H1 (cell line): ENCODE measurements around the gene LTBP3.

Source experiments
- ATF2 ChIP-seq: IDR thresholded peaks from 2 replicates; pipeline ENCODE4 v1.6.1; 2012; ENCODE audit warnings: low read length, inconsistent platforms
- BRCA1 ChIP-seq: IDR thresholded peaks from 2 replicates; pipeline ENCODE4 v1.6.1; 2012; ENCODE audit warnings: low read depth, low read length, improper control_type of control experiment
- EP300 ChIP-seq, 2 experiments: IDR thresholded peaks; 1 replicate in 1 of 2; 2 replicates in 1 of 2; pipeline ENCODE4 v1.6.1; 2011 to 2012; ENCODE audit warnings: low read depth in 2 of 2, low read length in 2 of 2, mild to moderate bottlenecking in 2 of 2, borderline replicate concordance in 1 of 2, inconsistent platforms in 1 of 2, moderate library complexity in 1 of 2
- EZH2 ChIP-seq: fragments of 200-600 bp; sonication (generic); IDR thresholded peaks from 2 replicates; pipeline ENCODE4 v1.7.1; 2012; ENCODE audit warnings: low read depth, mild to moderate bottlenecking, moderate library complexity, low read length, inconsistent platforms; ENCODE audit not compliant: severe bottlenecking
- JUND ChIP-seq: IDR thresholded peaks from 2 replicates; pipeline ENCODE4 v1.6.1; 2011; ENCODE audit warnings: mild to moderate bottlenecking, improper control_type of control experiment, low read length
- KDM1A ChIP-seq: fragments of 200-600, 300-600 bp; sonication (generic); IDR thresholded peaks from 2 replicates; pipeline ENCODE4 v1.7.1; 2016; ENCODE audit warnings: mild to moderate bottlenecking, low read length, borderline replicate concordance
- POLR2A ChIP-seq, 2 experiments: IDR thresholded peaks; 1 replicate in 1 of 2; 2 replicates in 1 of 2; pipeline ENCODE4 v1.6.1; 2011; ENCODE audit warnings: low read depth in 2 of 2, low read length in 2 of 2, mild to moderate bottlenecking in 2 of 2; ENCODE audit errors: control extremely low read depth in 1 of 2
- POLR2AphosphoS5 ChIP-seq: IDR thresholded peaks from 2 replicates; pipeline ENCODE4 v1.6.1; 2011; ENCODE audit warnings: low read depth, low read length
- RFX5 ChIP-seq: IDR thresholded peaks from 2 replicates; pipeline ENCODE4 v1.6.1; 2011; ENCODE audit warnings: low read depth, low read length, improper control_type of control experiment, borderline replicate concordance
- SP2 ChIP-seq: IDR thresholded peaks from 2 replicates; pipeline ENCODE4 v1.6.1; 2012; ENCODE audit warnings: mild to moderate bottlenecking, low read length, inconsistent platforms
- TEAD4 ChIP-seq: IDR thresholded peaks from 2 replicates; pipeline ENCODE4 v1.6.1; 2012; ENCODE audit warnings: low read depth, low read length, inconsistent platforms, mixed read lengths
- ZNF274 ChIP-seq: IDR thresholded peaks from 2 replicates; pipeline ENCODE4 v1.7.0; 2012; ENCODE audit warnings: low read length, borderline replicate concordance; ENCODE audit errors: extremely low read depth
- TF ChIP-seq, protein P1 (sequence below), 3 experiments: IDR thresholded peaks; 1 replicate in 2 of 3; 2 replicates in 1 of 3; pipeline versions ENCODE4 v1.5.1 to v1.6.1; 2011; ENCODE audit warnings: low read length in 3 of 3, mild to moderate bottlenecking in 3 of 3, inconsistent platforms in 2 of 3, low read depth in 1 of 3, moderate library complexity in 1 of 3; ENCODE audit not compliant: insufficient read depth in 1 of 3; ENCODE audit errors: control extremely low read depth in 1 of 3

DNA sequence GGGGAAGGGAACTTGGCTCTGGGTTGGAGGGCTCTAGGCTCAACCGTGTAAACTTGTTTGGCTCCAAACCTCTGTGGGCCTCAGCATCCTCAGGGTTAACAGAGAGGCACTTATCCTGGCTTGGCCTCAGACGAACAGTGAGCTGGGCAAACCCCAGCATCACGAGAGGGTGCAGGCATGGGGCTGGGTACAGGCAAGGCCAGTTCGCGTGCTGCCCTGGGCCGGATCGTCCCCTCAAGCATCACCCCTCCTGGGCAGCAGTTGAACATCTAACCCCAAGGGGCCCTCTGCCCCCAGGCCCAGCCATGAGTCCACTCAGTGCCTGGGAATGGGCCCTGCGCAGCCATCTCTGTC lies 19.6 kb upstream of the LTBP3 start:
- TF ChIP-seq SP2 (no peak), EP300 (IDR thresholded peaks at IDR 0.05; ENCODE audit: borderline replicate concordance in 1 of 2, low read depth in 2 of 2, low read length in 2 of 2) (no peak), RFX5 (no peak), TEAD4 (no peak), ATF2 (no peak), BRCA1 (no peak), ZNF274 (no peak), POLR2AphosphoS5 (no peak), KDM1A (no peak), POLR2A (IDR thresholded peaks at IDR 0.05; ENCODE audit: control extremely low read depth in 1 of 2, low read depth in 2 of 2, low read length in 2 of 2) (no peak), EZH2 (no peak), JUND (no peak)
- TF ChIP-seq, protein P1, sequence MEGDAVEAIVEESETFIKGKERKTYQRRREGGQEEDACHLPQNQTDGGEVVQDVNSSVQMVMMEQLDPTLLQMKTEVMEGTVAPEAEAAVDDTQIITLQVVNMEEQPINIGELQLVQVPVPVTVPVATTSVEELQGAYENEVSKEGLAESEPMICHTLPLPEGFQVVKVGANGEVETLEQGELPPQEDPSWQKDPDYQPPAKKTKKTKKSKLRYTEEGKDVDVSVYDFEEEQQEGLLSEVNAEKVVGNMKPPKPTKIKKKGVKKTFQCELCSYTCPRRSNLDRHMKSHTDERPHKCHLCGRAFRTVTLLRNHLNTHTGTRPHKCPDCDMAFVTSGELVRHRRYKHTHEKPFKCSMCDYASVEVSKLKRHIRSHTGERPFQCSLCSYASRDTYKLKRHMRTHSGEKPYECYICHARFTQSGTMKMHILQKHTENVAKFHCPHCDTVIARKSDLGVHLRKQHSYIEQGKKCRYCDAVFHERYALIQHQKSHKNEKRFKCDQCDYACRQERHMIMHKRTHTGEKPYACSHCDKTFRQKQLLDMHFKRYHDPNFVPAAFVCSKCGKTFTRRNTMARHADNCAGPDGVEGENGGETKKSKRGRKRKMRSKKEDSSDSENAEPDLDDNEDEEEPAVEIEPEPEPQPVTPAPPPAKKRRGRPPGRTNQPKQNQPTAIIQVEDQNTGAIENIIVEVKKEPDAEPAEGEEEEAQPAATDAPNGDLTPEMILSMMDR (IDR thresholded peaks at IDR 0.05; ENCODE audit: control extremely low read depth in 1 of 3, insufficient read depth in 1 of 3, low read depth in 1 of 3, low read length in 3 of 3): no peak
